Measurements from ENCODE around the gene GALE. TPM values are rescaled to one million over a fixed set of nuclear protein-coding genes. Genes with fewer than 3 reads are reported as not detected.

The GALE gene
- total and polyA plus RNA-seq, 2 donors (not counting 1 experiment from before 2014, with no cell fraction given), result 9.4 to 12.1 TPM

GRCh38 chr1:23776217-23776616, 24.3 kb downstream of the GALE start:
- H3K4me3 ChIP-seq (ENCODE audit: control extremely low read depth in 1 of 5, extremely low read depth in 1 of 5, insufficient read depth in 1 of 5, low read depth in 2 of 5, low read length in 4 of 5), result no peak overlapping the region
- Mint-ChIP-seq H3K27ac (no peak overlapping the region), H3K27me3 (no peaks in the 10 kb centered on the region), H3K4me3 (no peak overlapping the region), H3K4me1 (peaks cover 31% of the 10 kb centered on the region), H3K9me3 (ENCODE audit: insufficient read depth) (no peaks in the 10 kb centered on the region)
- H3K9me3 ChIP-seq (ENCODE audit: control extremely low read depth in 1 of 3, control insufficient read depth in 2 of 3, insufficient read depth in 1 of 3, low read length in 2 of 3), result no peaks in the 10 kb centered on the region
- peaks cover 18 to 23% of the 10 kb centered on the region in 2 donors for H3K4me1 ChIP-seq (ENCODE audit: control insufficient read depth in 2 of 2, insufficient read depth in 2 of 2, low read length in 2 of 2)
- 70% methylated on average over 2 of the region's 2 CpGs for WGBS (ENCODE audit: insufficient coverage)
- no peak for TF ChIP-seq EZH2 (IDR thresholded peaks at IDR 0.05; ENCODE audit: borderline replicate concordance, insufficient read depth, low read depth, low read length, poor library complexity, severe bottlenecking)
- TF ChIP-seq CTCF (IDR thresholded peaks at IDR 0.05), result no peak
- no peak overlapping the region for H3K4me2 ChIP-seq (replicated peaks; ENCODE audit: low read depth, low read length, poor library complexity, severe bottlenecking)
- H3K36me3 ChIP-seq (replicated peaks in 1 of 2; ENCODE audit: control extremely low read depth in 1 of 2, control insufficient read depth in 1 of 2, extremely low read depth in 1 of 2, insufficient read depth in 2 of 2, low read length in 1 of 2), result peaks cover 0 to 9% of the 10 kb centered on the region in 2 experiments
- no peaks in the 10 kb centered on the region for H3K27me3 ChIP-seq (replicated peaks in 1 of 4; ENCODE audit: control extremely low read depth in 1 of 4, control insufficient read depth in 3 of 4, insufficient read depth in 4 of 4, low read length in 3 of 4)
- no peak overlapping the region for H3K27ac ChIP-seq (ENCODE audit: low read length in 2 of 2)
- H3K79me2 ChIP-seq (ENCODE audit: control insufficient read depth, insufficient read depth, low read length), result peaks cover 75% of the 10 kb centered on the region
- intact Hi-C loops (cut with micrococcal nuclease), result loop anchor here (5.0 kb wide), 1 partner anchor 36 kb away; no protein-coding TSS in a partner anchor
- peaks cover 9% of the 10 kb centered on the region for H4K20me1 ChIP-seq (ENCODE audit: control insufficient read depth, insufficient read depth, low read length, poor library complexity, severe bottlenecking)
- no peak for DNase-seq
- no peak overlapping the region for H2AFZ ChIP-seq (ENCODE audit: insufficient read depth, low read depth, low read length, poor library complexity, severe bottlenecking)
- ChIA-PET POLR2A (interaction anchor here (1.5 kb wide), 1 partner anchor 84 kb away, joined by 3 read pairs; the partner anchor contains the start of gene RPL11), CTCF (interaction anchor here (0.6 to 5.7 kb wide), 6 partner anchors 13 to 152 kb away, joined by 3 to 52 read pairs (median 4); no protein-coding TSS in a partner anchor)
- no peak for ATAC-seq (ENCODE audit: low read depth)
- H3K9ac ChIP-seq (ENCODE audit: low read length), result no peak overlapping the region

- Histone ChIP-seq H3K27me3 (replicated peaks in 1 of 4; ENCODE audit: control extremely low read depth in 1 of 4, control insufficient read depth in 3 of 4, insufficient read depth in 4 of 4, low read length in 3 of 4) (no peaks in the 10 kb centered on the region), H3K9ac (ENCODE audit: low read length) (no peak overlapping the region), H3K27ac (ENCODE audit: low read length in 2 of 2) (no peak overlapping the region), H3K9me3 (ENCODE audit: control extremely low read depth in 1 of 3, control insufficient read depth in 2 of 3, insufficient read depth in 1 of 3, low read length in 2 of 3) (no peaks in the 10 kb centered on the region), H3K4me1 (ENCODE audit: control insufficient read depth in 2 of 2, insufficient read depth in 2 of 2, low read length in 2 of 2) (peaks cover 14 to 18% of the 10 kb centered on the region in 2 donors), H4K20me1 (ENCODE audit: control insufficient read depth, insufficient read depth, low read length, poor library complexity, severe bottlenecking) (peaks cover 6% of the 10 kb centered on the region), H2AFZ (ENCODE audit: insufficient read depth, low read depth, low read length, poor library complexity, severe bottlenecking) (no peak overlapping the region), H3K36me3 (replicated peaks in 1 of 2; ENCODE audit: control extremely low read depth in 1 of 2, control insufficient read depth in 1 of 2, extremely low read depth in 1 of 2, insufficient read depth in 2 of 2, low read length in 1 of 2) (peaks cover 0 to under 1% of the 10 kb centered on the region in 2 experiments), H3K79me2 (ENCODE audit: control insufficient read depth, insufficient read depth, low read length) (peaks cover 62% of the 10 kb centered on the region), H3K4me3 (ENCODE audit: control extremely low read depth in 1 of 5, extremely low read depth in 1 of 5, insufficient read depth in 1 of 5, low read depth in 2 of 5, low read length in 4 of 5) (no peak overlapping the region), H3K4me2 (replicated peaks; ENCODE audit: low read depth, low read length, poor library complexity, severe bottlenecking) (no peak overlapping the region)
- POLR2A ChIA-PET, result no interaction called here
- intact Hi-C loops (cut with micrococcal nuclease), result no loop called here
- H3K9me3 Mint-ChIP-seq (ENCODE audit: insufficient read depth), result no peaks in the 10 kb centered on the region
- H3K4me3 Mint-ChIP-seq, result no peak overlapping the region
- WGBS (ENCODE audit: insufficient coverage), result 70% methylated on average over 2 of the region's 6 CpGs
- CTCF ChIA-PET, result interaction anchor here (0.7 to 5.7 kb wide), 5 partner anchors 25 to 617 kb away, joined by 3 to 52 read pairs (median 5); no protein-coding TSS in a partner anchor
- DNase-seq (no peak), ATAC-seq (ENCODE audit: low read depth) (no peak)
- no peak overlapping the region for H3K27ac Mint-ChIP-seq
- peaks cover 21% of the 10 kb centered on the region for H3K4me1 Mint-ChIP-seq
- no peaks in the 10 kb centered on the region for H3K27me3 Mint-ChIP-seq
- TF ChIP-seq CTCF (IDR thresholded peaks at IDR 0.05) (no peak), EZH2 (IDR thresholded peaks at IDR 0.05; ENCODE audit: borderline replicate concordance, insufficient read depth, low read depth, low read length, poor library complexity, severe bottlenecking) (no peak)
Measured at GRCh38 chr1:23774174-23774880, 26.2 kb downstream of the GALE start.
